Caco-2 (cell line): ENCODE data around the gene TTC13. TPM values are rescaled to one million over a fixed set of nuclear protein-coding genes. Genes with fewer than 3 reads are reported as not detected.

ENCODE experiments used
- BruUV-seq: library from RNA; stranded (reverse); fragments of 400-500 nt; replicated peaks from 2 replicates; lab custom pipeline; 2021; lab: Mats Ljungman, UMichigan
- CTCF ChIA-PET: fragments of 300-600 bp; sonication (Branson Sonifier 250); formaldehyde crosslinking; loops from one replicate; lab custom pipeline; 2022; ENCODE audit warnings: antibody characterized with exemption; lab: Charles Lee
- POLR2A ChIA-PET: fragments of 300-600 bp; sonication (Branson Sonifier 250); formaldehyde crosslinking; loops from one replicate; lab custom pipeline; 2022; ENCODE audit warnings: antibody characterized with exemption; lab: Charles Lee
- DNase-seq, 2 experiments: peaks; one replicate each; pipeline versions ENCODE4 v3.0.0 to v3.0.0-alpha.2; 2020 to 2022
- H3K27me3 ChIP-seq: replicated peaks from 2 replicates; pipeline ENCODE4 v1.6.0; 2011; ENCODE audit warnings: low read length; ENCODE audit not compliant: control insufficient read depth, insufficient read depth
- H3K36me3 ChIP-seq: 2 replicates; pipeline ENCODE4 v1.5.1; 2011; ENCODE audit warnings: low read length; ENCODE audit not compliant: control insufficient read depth, insufficient read depth
- H3K4me1 ChIP-seq: fragments of 250-450 bp; sonication (Bioruptor Pico); 2 replicates; pipeline ENCODE4 v1.5.1; 2020; ENCODE audit warnings: mild to moderate bottlenecking
- H3K4me3 ChIP-seq: 2 replicates; pipeline ENCODE4 v1.5.1; 2011; ENCODE audit warnings: low read depth, mild to moderate bottlenecking, control low read depth, low read length
- H3K9me3 ChIP-seq: fragments of 250-450 bp; sonication (Bioruptor Pico); 2 replicates; pipeline ENCODE4 v1.5.1; 2020; ENCODE audit warnings: mild to moderate bottlenecking, moderate library complexity
- H3K27ac Mint-ChIP-seq: one replicate; pipeline ENCODE4 v1.8.0; 2022; ENCODE audit warnings: mixed read lengths; ENCODE audit not compliant: unreplicated experiment
- H3K27me3 Mint-ChIP-seq: one replicate; pipeline ENCODE4 v1.8.0; 2022; ENCODE audit warnings: mixed read lengths; ENCODE audit not compliant: insufficient read depth, unreplicated experiment
- H3K36me3 Mint-ChIP-seq: one replicate; pipeline ENCODE4 v1.8.0; 2022; ENCODE audit warnings: mild to moderate bottlenecking, mixed read lengths; ENCODE audit not compliant: insufficient read depth, unreplicated experiment
- H3K4me1 Mint-ChIP-seq: one replicate; pipeline ENCODE4 v1.8.0; 2022; ENCODE audit warnings: low read depth, mixed read lengths; ENCODE audit not compliant: unreplicated experiment
- H3K4me3 Mint-ChIP-seq: one replicate; pipeline ENCODE4 v1.8.0; 2022; ENCODE audit warnings: mild to moderate bottlenecking, moderate library complexity, mixed read lengths; ENCODE audit not compliant: unreplicated experiment
- H3K9me3 Mint-ChIP-seq: one replicate; pipeline ENCODE4 v1.8.0; 2022; ENCODE audit warnings: mixed read lengths; ENCODE audit not compliant: unreplicated experiment
- intact Hi-C: fragments of 100-400 bp; cut with micrococcal nuclease; formaldehyde crosslinking; loops from one replicate; pipeline ENCODE4 v1.10.0; 2022; ENCODE audit not compliant: unreplicated experiment
- total RNA-seq: library from RNA; stranded (reverse); gene quantifications from 2 replicates; pipeline ENCODE4 v1.2.3, GENCODE V29; 2022
- TF ChIP-seq, protein P1 (sequence below), 2 experiments: fragments of 200-600 bp in 1 of 2; IDR thresholded peaks; 1 replicate in 1 of 2; 2 replicates in 1 of 2; pipeline versions ENCODE4 v1.5.1 to v1.8.0; 2011 to 2022; ENCODE audit warnings: antibody characterized with exemption in 1 of 2, control low read depth in 1 of 2, inconsistent platforms in 1 of 2, low read depth in 1 of 2, low read length in 1 of 2, mild to moderate bottlenecking in 1 of 2, moderate library complexity in 1 of 2; ENCODE audit not compliant: insufficient read depth in 1 of 2, severe bottlenecking in 1 of 2, unreplicated experiment in 1 of 2

The TTC13 gene
- total RNA-seq, 1 experiment from 2014 or later, result 57.6 TPM

DNA sequence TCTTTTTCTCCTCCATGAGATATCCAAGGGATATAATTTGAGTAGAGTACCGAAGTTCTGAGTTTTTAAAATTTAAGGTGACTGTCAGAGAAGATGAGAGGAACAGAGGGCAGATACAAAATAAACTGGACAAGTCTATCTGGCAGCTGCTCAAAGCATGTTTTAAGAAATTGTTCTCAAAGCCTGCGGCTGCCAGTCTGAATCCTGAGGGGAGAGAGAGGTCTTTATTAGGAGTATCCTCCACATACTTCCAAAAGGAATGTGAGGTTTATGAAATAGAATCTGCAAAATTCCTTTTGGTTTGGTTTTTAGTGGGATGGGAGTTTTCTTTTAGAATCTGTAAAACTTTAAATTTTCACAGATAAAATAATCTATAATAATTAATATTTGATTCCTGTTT lies 41.3 kb downstream of the TTC13 start:
- H3K4me1 Mint-ChIP-seq, result peaks cover 33% of the 10 kb centered on the region
- no peak overlapping the region for H3K4me3 Mint-ChIP-seq
- no peaks in the 10 kb centered on the region for H3K9me3 Mint-ChIP-seq
- no peaks in the 10 kb centered on the region for H3K9me3 ChIP-seq
- H3K4me3 ChIP-seq, result no peak overlapping the region
- CTCF ChIA-PET, result no interaction called here
- intact Hi-C loops, result no loop called here
- TF ChIP-seq, protein P1, sequence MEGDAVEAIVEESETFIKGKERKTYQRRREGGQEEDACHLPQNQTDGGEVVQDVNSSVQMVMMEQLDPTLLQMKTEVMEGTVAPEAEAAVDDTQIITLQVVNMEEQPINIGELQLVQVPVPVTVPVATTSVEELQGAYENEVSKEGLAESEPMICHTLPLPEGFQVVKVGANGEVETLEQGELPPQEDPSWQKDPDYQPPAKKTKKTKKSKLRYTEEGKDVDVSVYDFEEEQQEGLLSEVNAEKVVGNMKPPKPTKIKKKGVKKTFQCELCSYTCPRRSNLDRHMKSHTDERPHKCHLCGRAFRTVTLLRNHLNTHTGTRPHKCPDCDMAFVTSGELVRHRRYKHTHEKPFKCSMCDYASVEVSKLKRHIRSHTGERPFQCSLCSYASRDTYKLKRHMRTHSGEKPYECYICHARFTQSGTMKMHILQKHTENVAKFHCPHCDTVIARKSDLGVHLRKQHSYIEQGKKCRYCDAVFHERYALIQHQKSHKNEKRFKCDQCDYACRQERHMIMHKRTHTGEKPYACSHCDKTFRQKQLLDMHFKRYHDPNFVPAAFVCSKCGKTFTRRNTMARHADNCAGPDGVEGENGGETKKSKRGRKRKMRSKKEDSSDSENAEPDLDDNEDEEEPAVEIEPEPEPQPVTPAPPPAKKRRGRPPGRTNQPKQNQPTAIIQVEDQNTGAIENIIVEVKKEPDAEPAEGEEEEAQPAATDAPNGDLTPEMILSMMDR (IDR thresholded peaks at IDR 0.05; ENCODE audit: insufficient read depth in 1 of 2, low read depth in 1 of 2, low read length in 1 of 2, severe bottlenecking in 1 of 2, unreplicated experiment in 1 of 2), result no peak
- no peaks in the 10 kb centered on the region; the same call in 1 of the 2 replicates for H3K36me3 ChIP-seq
- POLR2A ChIA-PET, result no interaction called here
- H3K4me1 ChIP-seq, result peaks cover 50% of the 10 kb centered on the region
- no peaks in the 10 kb centered on the region for H3K27me3 ChIP-seq
- peaks cover 51% of the 10 kb centered on the region for H3K36me3 Mint-ChIP-seq
- no TSS peak for BruUV-seq
- peak overlapping the region; percentile 59 for H3K27ac Mint-ChIP-seq
- H3K27me3 Mint-ChIP-seq, result no peaks in the 10 kb centered on the region
- DNase-seq, result no peak

DNA sequence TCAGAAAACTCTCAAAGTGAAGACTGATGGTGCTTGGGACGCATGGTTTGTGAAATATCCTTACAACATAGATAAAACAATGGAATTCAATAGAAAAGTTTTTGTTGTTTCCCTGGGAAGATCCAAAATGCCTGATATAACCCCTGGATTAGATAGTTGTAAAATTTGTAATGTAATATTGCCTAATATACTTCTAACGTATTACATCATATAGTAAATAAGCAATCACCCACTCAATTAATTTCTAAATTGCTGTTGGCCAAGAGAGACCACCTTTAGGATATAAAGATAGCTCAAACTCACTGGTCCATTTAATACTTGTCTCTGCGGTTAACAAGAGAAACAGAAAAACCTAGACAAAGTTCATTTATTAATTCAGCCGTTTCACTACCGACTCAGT lies 42.2 kb downstream of the TTC13 start:
- Histone ChIP-seq H3K27me3 (no peaks in the 10 kb centered on the region), H3K4me3 (no peak overlapping the region), H3K9me3 (no peaks in the 10 kb centered on the region), H3K36me3 (no peaks in the 10 kb centered on the region; the same call in 1 of the 2 replicates), H3K4me1 (peaks cover 48% of the 10 kb centered on the region)
- intact Hi-C loops, result no loop called here
- H3K9me3 Mint-ChIP-seq, result no peaks in the 10 kb centered on the region
- ChIA-PET CTCF (no interaction called here), POLR2A (no interaction called here)
- no TSS peak for BruUV-seq
- no peak overlapping the region for H3K4me3 Mint-ChIP-seq
- no peaks in the 10 kb centered on the region for H3K27me3 Mint-ChIP-seq
- TF ChIP-seq, protein P1 (IDR thresholded peaks at IDR 0.05; ENCODE audit: insufficient read depth in 1 of 2, low read depth in 1 of 2, low read length in 1 of 2, severe bottlenecking in 1 of 2, unreplicated experiment in 1 of 2), result no peak
- no peak overlapping the region for H3K27ac Mint-ChIP-seq
- peaks cover 33% of the 10 kb centered on the region for H3K4me1 Mint-ChIP-seq
- DNase-seq, result no peak
- H3K36me3 Mint-ChIP-seq, result peaks cover 56% of the 10 kb centered on the region

DNA sequence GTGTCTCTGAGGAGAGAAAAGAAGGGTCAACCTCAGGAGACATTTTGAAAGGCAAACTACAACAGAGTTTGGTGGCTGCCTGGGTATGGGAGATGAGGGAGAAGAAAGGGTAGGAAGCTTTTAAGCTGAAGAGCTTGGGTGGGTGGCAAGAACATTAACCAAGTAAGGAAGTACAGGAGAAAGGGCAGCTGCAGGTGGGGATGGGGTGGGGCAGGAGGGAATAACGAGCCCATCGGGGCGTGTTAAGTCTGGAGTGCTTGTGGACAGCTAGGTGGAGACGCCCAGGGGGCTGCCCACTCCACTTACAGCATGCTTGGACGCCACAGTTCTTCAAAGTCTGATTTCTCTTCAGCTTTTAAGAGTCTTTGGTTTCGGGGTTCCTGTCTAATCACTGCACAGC lies 42.8 kb downstream of the TTC13 start:
- Histone ChIP-seq H3K36me3 (no peaks in the 10 kb centered on the region; the same call in 1 of the 2 replicates), H3K27me3 (no peaks in the 10 kb centered on the region), H3K9me3 (no peaks in the 10 kb centered on the region), H3K4me3 (no peak overlapping the region), H3K4me1 (peaks cover 42% of the 10 kb centered on the region)
- CTCF ChIA-PET, result no interaction called here
- Mint-ChIP-seq H3K36me3 (peaks cover 63% of the 10 kb centered on the region), H3K27me3 (no peaks in the 10 kb centered on the region), H3K4me3 (no peak overlapping the region), H3K4me1 (peaks cover 33% of the 10 kb centered on the region), H3K27ac (peak overlapping the region; percentile 23), H3K9me3 (no peaks in the 10 kb centered on the region)
- BruUV-seq, result no TSS peak
- POLR2A ChIA-PET, result interaction anchor here (0.5 kb wide), 1 partner anchor 11 kb away, joined by 3 read pairs; no protein-coding TSS in a partner anchor
- TF ChIP-seq, protein P1 (IDR thresholded peaks at IDR 0.05; ENCODE audit: insufficient read depth in 1 of 2, low read depth in 1 of 2, low read length in 1 of 2, severe bottlenecking in 1 of 2, unreplicated experiment in 1 of 2), result no peak
- intact Hi-C loops, result no loop called here
- DNase-seq, result no peak
